ENCODE measurements around the gene HGFAC.

Gene HGFAC

DNA sequence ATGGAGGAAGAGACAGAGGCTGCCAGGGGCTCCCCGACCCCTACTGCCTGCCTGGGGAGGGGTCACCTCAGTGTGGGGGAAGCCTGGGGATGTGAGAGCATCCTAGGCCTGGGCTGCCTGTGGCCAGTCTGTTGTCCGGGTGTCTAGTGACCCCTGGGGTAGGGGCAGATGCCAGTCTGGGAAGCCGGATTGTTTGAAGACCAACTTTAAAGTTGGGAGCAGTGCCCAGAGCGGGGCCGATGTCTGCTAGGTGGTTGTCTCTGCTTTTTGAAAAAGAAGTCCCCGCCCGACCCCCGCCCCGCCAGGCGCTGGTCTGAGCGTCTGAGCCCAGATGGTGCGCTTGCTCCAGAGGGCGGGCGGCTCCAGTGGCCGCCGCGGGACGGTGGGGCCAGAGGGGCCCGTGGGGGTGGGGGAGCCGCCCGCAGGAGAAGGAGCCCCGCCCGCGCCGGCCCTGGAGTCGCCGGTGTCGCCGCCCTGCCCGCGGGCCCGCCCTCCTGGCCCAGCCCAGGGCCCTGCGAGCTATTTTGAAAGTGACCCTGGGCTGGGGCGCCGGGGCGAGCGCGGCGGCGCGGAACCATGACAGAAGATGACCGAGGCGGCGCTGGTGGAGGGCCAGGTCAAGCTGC lies 21.1 kb downstream of the HGFAC start, which contains the start of gene DOK7:
Gene DOK7 (plus strand): TSS at position 517 of the 626 bp plus-strand sequence. CDS start 70 bp downstream, at position 587.
- DNase-seq (ENCODE audit: low read depth), result no peak
- no peak within 1 kb of the TSS for H3K4me3 ChIP-seq (ENCODE audit: low read length)
- TF ChIP-seq, protein P1, sequence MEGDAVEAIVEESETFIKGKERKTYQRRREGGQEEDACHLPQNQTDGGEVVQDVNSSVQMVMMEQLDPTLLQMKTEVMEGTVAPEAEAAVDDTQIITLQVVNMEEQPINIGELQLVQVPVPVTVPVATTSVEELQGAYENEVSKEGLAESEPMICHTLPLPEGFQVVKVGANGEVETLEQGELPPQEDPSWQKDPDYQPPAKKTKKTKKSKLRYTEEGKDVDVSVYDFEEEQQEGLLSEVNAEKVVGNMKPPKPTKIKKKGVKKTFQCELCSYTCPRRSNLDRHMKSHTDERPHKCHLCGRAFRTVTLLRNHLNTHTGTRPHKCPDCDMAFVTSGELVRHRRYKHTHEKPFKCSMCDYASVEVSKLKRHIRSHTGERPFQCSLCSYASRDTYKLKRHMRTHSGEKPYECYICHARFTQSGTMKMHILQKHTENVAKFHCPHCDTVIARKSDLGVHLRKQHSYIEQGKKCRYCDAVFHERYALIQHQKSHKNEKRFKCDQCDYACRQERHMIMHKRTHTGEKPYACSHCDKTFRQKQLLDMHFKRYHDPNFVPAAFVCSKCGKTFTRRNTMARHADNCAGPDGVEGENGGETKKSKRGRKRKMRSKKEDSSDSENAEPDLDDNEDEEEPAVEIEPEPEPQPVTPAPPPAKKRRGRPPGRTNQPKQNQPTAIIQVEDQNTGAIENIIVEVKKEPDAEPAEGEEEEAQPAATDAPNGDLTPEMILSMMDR (IDR thresholded peaks at IDR 0.05; ENCODE audit: insufficient read depth, low read depth, low read length, missing control alignments), result no peak

DNA sequence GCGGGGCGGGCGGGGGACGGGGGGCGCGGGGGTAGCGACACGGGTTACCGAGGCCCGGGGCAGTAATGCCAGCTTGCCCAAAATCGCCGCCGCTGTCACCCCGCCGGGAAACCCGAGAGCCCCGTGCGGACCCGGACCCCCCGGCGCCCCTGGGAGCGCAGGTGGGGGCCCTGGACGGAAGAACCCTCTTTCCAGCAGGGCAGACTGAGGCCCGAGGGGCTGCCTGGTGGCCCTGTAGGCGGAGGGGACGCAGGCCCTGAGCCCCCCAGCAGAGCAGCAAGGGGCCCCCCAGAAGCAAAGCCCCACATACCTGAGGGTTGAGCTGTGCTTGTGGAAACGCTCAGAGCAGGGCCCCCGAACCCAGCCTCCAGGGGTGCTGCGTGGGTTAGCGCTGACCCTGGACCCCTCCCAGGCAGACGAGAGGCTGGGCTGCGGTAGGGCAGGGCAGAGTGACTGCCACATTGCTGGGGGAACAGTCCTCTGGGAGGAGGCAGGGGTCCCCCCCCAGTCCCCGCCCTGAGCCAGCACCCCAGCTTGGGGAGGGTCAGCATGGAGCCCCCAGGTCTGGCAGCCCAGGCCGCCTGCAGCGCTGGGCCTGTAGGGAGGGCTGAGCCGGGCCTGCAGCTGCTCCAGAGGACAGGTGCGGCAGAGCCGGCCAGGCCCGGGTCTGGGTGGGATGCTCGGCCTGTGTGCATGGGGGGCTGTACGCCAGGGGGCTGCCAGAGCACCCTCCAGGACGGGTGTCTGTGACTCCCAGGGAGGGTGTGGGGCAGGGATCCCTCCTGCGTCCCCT lies 22.0 kb downstream of the HGFAC start:
- no peak overlapping the region for H3K4me3 ChIP-seq (ENCODE audit: low read length)
- TF ChIP-seq, protein P1 (IDR thresholded peaks at IDR 0.05; ENCODE audit: insufficient read depth, low read depth, low read length, missing control alignments), result no peak
- no peak for DNase-seq (ENCODE audit: low read depth)

DNA sequence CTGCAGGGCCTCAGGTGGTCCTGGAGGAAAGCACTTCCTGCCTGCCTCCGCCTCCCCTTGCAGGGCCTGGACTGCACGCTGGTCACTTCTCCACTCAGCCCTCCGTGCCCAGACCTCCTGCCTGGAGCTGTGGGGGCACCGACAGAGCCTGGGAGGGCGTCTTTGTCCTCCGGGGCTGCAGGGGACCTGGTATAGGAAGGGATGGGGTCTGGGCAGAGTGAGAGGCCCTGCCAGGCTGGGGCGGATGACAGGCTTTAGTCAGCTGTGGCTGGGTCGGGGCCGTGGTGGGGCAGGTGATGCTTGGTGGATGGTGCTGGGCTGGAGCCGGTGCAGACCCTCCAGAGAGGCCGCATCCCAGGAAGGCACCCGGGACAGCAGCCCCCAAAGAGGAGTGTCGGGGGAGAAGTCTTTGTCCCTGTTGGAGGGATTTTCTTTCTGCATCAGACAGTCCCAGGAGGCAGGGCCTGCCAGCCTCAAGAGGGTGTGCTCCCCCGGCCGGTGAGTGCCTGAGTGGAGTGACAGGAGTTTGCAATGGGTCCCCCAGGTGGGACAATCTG lies 22.7 kb downstream of the HGFAC start:
- no peak for DNase-seq (ENCODE audit: low read depth)
- TF ChIP-seq, protein P1 (IDR thresholded peaks at IDR 0.05; ENCODE audit: insufficient read depth, low read depth, low read length, missing control alignments), result no peak
- no peak overlapping the region for H3K4me3 ChIP-seq (ENCODE audit: low read length)

DNA sequence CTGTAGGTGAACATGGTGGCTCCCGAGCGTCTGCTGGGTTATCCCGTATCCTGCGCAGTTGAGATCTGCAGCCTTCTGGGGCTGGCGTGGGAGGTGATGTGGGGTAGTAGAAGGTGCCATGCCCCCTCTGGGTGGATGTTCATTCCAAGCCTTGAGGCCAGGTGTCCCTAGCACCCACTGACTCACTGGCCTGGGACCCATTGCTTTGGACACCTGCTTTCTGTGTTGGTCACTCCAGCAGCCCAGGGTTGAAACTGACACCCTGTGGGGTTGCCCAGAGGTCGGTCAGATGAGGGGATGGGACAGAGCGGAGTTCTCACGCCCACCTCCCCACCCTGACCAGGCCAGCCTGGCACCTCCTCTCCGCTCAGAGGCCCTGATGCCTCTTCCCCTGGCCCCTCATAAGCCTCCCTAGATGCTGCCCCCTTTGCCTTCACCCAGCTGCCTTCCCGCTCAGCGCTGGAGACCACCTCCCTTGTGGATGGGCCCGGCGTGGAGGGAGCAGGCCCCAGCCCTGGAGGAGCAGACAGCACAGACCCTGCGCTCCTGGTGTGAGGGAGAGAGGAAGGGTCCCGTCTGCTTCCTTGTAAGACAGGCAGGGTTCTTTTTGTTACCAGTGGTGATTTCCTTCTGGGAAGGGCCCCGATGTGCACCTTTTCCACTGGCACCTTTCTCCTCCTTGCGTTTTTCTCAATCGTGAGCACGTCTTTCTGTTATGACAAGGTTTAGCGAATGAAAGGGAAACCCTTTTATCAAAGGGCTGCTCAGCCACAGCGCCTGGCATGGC lies 23.3 kb downstream of the HGFAC start:
- H3K4me3 ChIP-seq (ENCODE audit: low read length), result no peak overlapping the region
- TF ChIP-seq, protein P1 (IDR thresholded peaks at IDR 0.05; ENCODE audit: insufficient read depth, low read depth, low read length, missing control alignments), result no peak
- no peak for DNase-seq (ENCODE audit: low read depth)

DNA sequence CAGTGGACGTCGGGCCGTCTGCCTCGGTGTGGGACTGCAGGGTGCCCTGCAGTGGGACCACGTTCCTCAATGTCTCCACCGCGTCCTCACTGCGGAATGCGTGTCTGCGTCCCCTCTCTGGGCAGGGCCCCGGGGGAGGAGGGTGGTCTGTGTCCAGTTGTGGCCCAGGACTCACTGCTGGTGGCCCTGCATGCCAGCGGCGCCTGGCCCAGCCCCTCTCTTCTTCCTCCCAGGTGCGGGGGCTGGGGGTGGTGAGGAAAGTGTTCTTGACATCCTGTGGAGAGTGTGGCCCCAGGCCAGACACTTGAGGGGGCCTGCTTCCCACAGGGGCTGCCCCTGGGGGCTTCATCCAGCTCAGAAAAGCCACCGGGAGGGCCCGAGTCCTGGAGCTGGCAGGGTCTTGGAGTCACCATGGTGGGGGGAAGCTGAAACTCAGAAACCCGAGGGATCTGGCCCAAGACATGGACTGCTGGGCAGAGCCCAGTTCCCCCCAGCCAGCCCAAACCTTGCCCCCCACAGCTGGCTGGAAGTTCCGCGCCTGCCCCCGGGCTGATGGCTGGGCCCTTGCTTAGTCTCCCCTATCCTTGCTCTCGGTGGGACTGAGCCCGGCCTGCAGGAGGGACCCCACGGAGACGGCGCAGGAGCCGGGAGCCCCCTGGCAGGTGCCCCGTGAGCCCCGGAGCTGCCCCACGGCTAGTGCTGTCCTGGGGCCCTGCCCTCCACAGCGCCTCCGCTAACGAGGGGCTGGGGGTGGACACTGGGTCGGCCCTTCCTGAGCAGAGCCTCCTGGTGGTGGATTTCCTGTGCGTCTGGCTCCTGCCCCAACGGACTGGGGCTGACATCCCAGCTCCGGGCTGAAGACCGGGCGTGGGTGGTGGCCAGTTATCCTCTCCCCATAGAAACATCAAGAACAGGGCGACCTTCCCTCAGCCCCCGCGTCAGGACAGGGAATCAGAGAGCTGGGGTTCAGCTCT lies 24.2 kb downstream of the HGFAC start:
- TF ChIP-seq, protein P1 (IDR thresholded peaks at IDR 0.05; ENCODE audit: insufficient read depth, low read depth, low read length, missing control alignments), result no peak
- DNase-seq (ENCODE audit: low read depth), result no peak
- no peak overlapping the region for H3K4me3 ChIP-seq (ENCODE audit: low read length)

Measured in epithelial cell of esophagus (primary cell).